Activated CD8-positive, alpha-beta memory T cell treated with anti-CD3 and anti-CD28 coated beads, Interleukin-2, amount 10 ng/mL, durations not matched to agents 7 days and 5 days (primary cell): Measurements from ENCODE around the gene GIMAP5. TPM values are rescaled to one million over a fixed set of nuclear protein-coding genes. Genes with fewer than 3 reads are reported as not detected.

Experiments
- ATAC-seq: fragments of 150-1000 bp; cut with Tn5 transposase; one replicate; pipeline ENCODE4 v1.10.0; 2021; ENCODE audit warnings: moderate library complexity
- CTCF ChIA-PET: fragments of 350-600 bp; sonication (Branson Sonifier 250); formaldehyde crosslinking; loops from one replicate; lab custom pipeline; 2021; ENCODE audit warnings: antibody characterized with exemption; lab: Charles Lee
- DNase-seq: peaks from one replicate; pipeline ENCODE4 v3.0.0-alpha.2; 2020
- H3K27ac Mint-ChIP-seq: one replicate; pipeline ENCODE4 v1.8.0; 2021; ENCODE audit warnings: mild to moderate bottlenecking, mixed read lengths
- H3K27me3 Mint-ChIP-seq: one replicate; pipeline ENCODE4 v1.8.0; 2021; ENCODE audit warnings: mixed read lengths
- H3K36me3 Mint-ChIP-seq: one replicate; pipeline ENCODE4 v1.8.0; 2021; ENCODE audit warnings: mild to moderate bottlenecking, mixed read lengths
- H3K4me1 Mint-ChIP-seq: one replicate; pipeline ENCODE4 v1.8.0; 2021; ENCODE audit warnings: mixed read lengths
- H3K4me3 Mint-ChIP-seq: one replicate; pipeline ENCODE4 v1.8.0; 2021; ENCODE audit warnings: mild to moderate bottlenecking, moderate library complexity, mixed read lengths
- H3K9me3 Mint-ChIP-seq: one replicate; pipeline ENCODE4 v1.8.0; 2022; ENCODE audit warnings: low read depth, mixed read lengths
- total RNA-seq, 2 experiments: library from RNA; stranded (reverse); gene quantifications; one replicate each; pipeline ENCODE4 v1.2.3, GENCODE V29; 2021

GIMAP5 gene
- total RNA-seq, 2 experiments from 2014 or later, result 41.0 to 42.5 TPM

GRCh38 chr7:150784120-150784736 lies 47.0 kb downstream of the GIMAP5 start:
- H3K4me3 Mint-ChIP-seq, result no peak overlapping the region
- peaks cover 4% of the 10 kb centered on the region for H3K4me1 Mint-ChIP-seq
- H3K36me3 Mint-ChIP-seq, result no peaks in the 10 kb centered on the region
- H3K27ac Mint-ChIP-seq, result no peak overlapping the region
- no peak for ATAC-seq
- DNase-seq, result no peak
- CTCF ChIA-PET, result no interaction called here
- no peaks in the 10 kb centered on the region for H3K9me3 Mint-ChIP-seq
- H3K27me3 Mint-ChIP-seq, result peaks cover 33% of the 10 kb centered on the region

GRCh38 chr7:150784954-150785353 lies 47.7 kb downstream of the GIMAP5 start:
- H3K9me3 Mint-ChIP-seq, result no peaks in the 10 kb centered on the region
- H3K36me3 Mint-ChIP-seq, result no peaks in the 10 kb centered on the region
- H3K27ac Mint-ChIP-seq, result no peak overlapping the region
- no peak overlapping the region for H3K4me3 Mint-ChIP-seq
- peaks cover 36% of the 10 kb centered on the region for H3K27me3 Mint-ChIP-seq
- CTCF ChIA-PET, result interaction anchor here (1.0 to 1.3 kb wide), 2 partner anchors 16 to 113 kb away, joined by 3 read pairs; partner anchors contain the start of genes TMEM176A and TMEM176B
- DNase-seq, result no peak
- peaks cover 4% of the 10 kb centered on the region for H3K4me1 Mint-ChIP-seq
- no peak for ATAC-seq

GRCh38 chr7:150787321-150788281 lies 50.4 kb downstream of the GIMAP5 start:
- H3K27ac Mint-ChIP-seq, result no peak overlapping the region
- no peaks in the 10 kb centered on the region for H3K9me3 Mint-ChIP-seq
- CTCF ChIA-PET, result interaction anchor here (0.6 to 1.5 kb wide), 6 partner anchors 9 to 372 kb away, joined by 3 to 4 read pairs (median 3); no protein-coding TSS in a partner anchor
- ATAC-seq, result no peak
- DNase-seq, result no peak
- H3K4me3 Mint-ChIP-seq, result no peak overlapping the region
- H3K4me1 Mint-ChIP-seq, result peaks cover 4% of the 10 kb centered on the region
- H3K36me3 Mint-ChIP-seq, result no peaks in the 10 kb centered on the region
- H3K27me3 Mint-ChIP-seq, result peaks cover 35% of the 10 kb centered on the region

- DNase-seq, result no peak
- no peaks in the 10 kb centered on the region for H3K36me3 Mint-ChIP-seq
- H3K9me3 Mint-ChIP-seq, result no peaks in the 10 kb centered on the region
- H3K27me3 Mint-ChIP-seq, result peaks cover 30% of the 10 kb centered on the region
- no peak overlapping the region for H3K4me3 Mint-ChIP-seq
- CTCF ChIA-PET, result interaction anchor here (1.0 to 1.7 kb wide), 3 partner anchors 10 to 340 kb away, joined by 3 to 6 read pairs (median 4); no protein-coding TSS in a partner anchor
- ATAC-seq, result no peak
- H3K27ac Mint-ChIP-seq, result no peak overlapping the region
- peaks cover 4% of the 10 kb centered on the region for H3K4me1 Mint-ChIP-seq
These were observed 51.5 kb downstream of the GIMAP5 start for GRCh38 chr7:150788474-150789269.

GRCh38 chr7:150790416-150791075 lies 53.3 kb downstream of the GIMAP5 start:
- peaks cover 23% of the 10 kb centered on the region for H3K27me3 Mint-ChIP-seq
- DNase-seq (no peak), ATAC-seq (no peak)
- CTCF ChIA-PET, result no interaction called here
- H3K27ac Mint-ChIP-seq, result no peak overlapping the region
- peaks cover 4% of the 10 kb centered on the region for H3K4me1 Mint-ChIP-seq
- H3K4me3 Mint-ChIP-seq, result no peak overlapping the region
- no peaks in the 10 kb centered on the region for H3K9me3 Mint-ChIP-seq
- no peaks in the 10 kb centered on the region for H3K36me3 Mint-ChIP-seq

GRCh38 chr7:150791304-150791703 lies 54.1 kb downstream of the GIMAP5 start:
- no peaks in the 10 kb centered on the region for H3K9me3 Mint-ChIP-seq
- H3K27ac Mint-ChIP-seq, result no peak overlapping the region
- no peak overlapping the region for H3K4me3 Mint-ChIP-seq
- no peaks in the 10 kb centered on the region for H3K36me3 Mint-ChIP-seq
- DNase-seq, result no peak
- CTCF ChIA-PET, result interaction anchor here (1.6 kb wide), 1 partner anchor 13 kb away, joined by 6 read pairs; no protein-coding TSS in a partner anchor
- ATAC-seq, result no peak
- H3K27me3 Mint-ChIP-seq, result peaks cover 17% of the 10 kb centered on the region
- H3K4me1 Mint-ChIP-seq, result no peaks in the 10 kb centered on the region

GRCh38 chr7:150791746-150792452 lies 54.7 kb downstream of the GIMAP5 start:
- no peaks in the 10 kb centered on the region for H3K36me3 Mint-ChIP-seq
- no peaks in the 10 kb centered on the region for H3K4me1 Mint-ChIP-seq
- ATAC-seq (no peak), DNase-seq (no peak)
- H3K27ac Mint-ChIP-seq, result no peak overlapping the region
- H3K4me3 Mint-ChIP-seq, result no peak overlapping the region
- H3K27me3 Mint-ChIP-seq, result peaks cover 17% of the 10 kb centered on the region
- H3K9me3 Mint-ChIP-seq, result no peaks in the 10 kb centered on the region
- CTCF ChIA-PET, result interaction anchor here (1.3 to 1.6 kb wide), 2 partner anchors 12 to 13 kb away, joined by 3 to 6 read pairs; no protein-coding TSS in a partner anchor

Other genes starting within 250 kb of the GIMAP5 start
- gene GIMAP7, start 222.5 kb upstream of the GIMAP5 start, total RNA-seq, result 10 to 100 TPM; 49.9 to 89.7 TPM
- 100 to 1,000 TPM in 1 of 2 experiments, 10 to 100 TPM in 1; 60.5 to 145 TPM for gene GIMAP4, start 170.0 kb upstream of the GIMAP5 start, total RNA-seq
- gene GIMAP6, start 105.0 kb upstream of the GIMAP5 start, total RNA-seq, result 10 to 100 TPM; 54.6 to 65.0 TPM
- gene GIMAP2, start 51.7 kb upstream of the GIMAP5 start, total RNA-seq, result 10 to 100 TPM; 60.3 to 80.0 TPM
- gene GIMAP1, start 20.8 kb upstream of the GIMAP5 start, total RNA-seq, result 10 to 100 TPM in 1 of 2 experiments, 1 to 10 TPM in 1; 6.8 to 12.4 TPM
- not detected for gene TMEM176B, start 62.9 kb downstream of the GIMAP5 start, total RNA-seq
- not detected for gene TMEM176A, start 63.4 kb downstream of the GIMAP5 start, total RNA-seq
- gene AOC1, start 115.1 kb downstream of the GIMAP5 start, total RNA-seq, result not detected
- under 1 TPM in 1 of 2 experiments, not detected in 1; 0.07 TPM for gene KCNH2, start 240.9 kb downstream of the GIMAP5 start, total RNA-seq